Neuronal stem cell (in vitro differentiated cells): Measurements from ENCODE around the gene ZNF324.

Experiments
- DNase-seq: peaks from one replicate; pipeline ENCODE4 v3.0.0-alpha.2; 2013; ENCODE audit warnings: low spot score
- H2AFZ ChIP-seq: one replicate; pipeline ENCODE4 v1.6.1; 2013; ENCODE audit warnings: mild to moderate bottlenecking, low read length, inconsistent platforms
- H2AK5ac ChIP-seq: 2 replicates; pipeline ENCODE4 v1.6.1; 2013; ENCODE audit warnings: low read depth, mild to moderate bottlenecking, inconsistent platforms, low read length, moderate library complexity, mixed read lengths
- H2BK120ac ChIP-seq: 2 replicates; pipeline ENCODE4 v1.6.1; 2013; ENCODE audit warnings: low read depth, mild to moderate bottlenecking, inconsistent platforms, low read length, moderate library complexity, mixed read lengths
- H2BK12ac ChIP-seq: one replicate; pipeline ENCODE4 v1.6.1; 2013; ENCODE audit warnings: low read length, inconsistent platforms
- H2BK15ac ChIP-seq: 2 replicates; pipeline ENCODE4 v1.6.1; 2013; ENCODE audit warnings: mild to moderate bottlenecking, low read length, inconsistent platforms, mixed read lengths
- H2BK5ac ChIP-seq: one replicate; pipeline ENCODE4 v1.6.1; 2013; ENCODE audit warnings: inconsistent platforms, mild to moderate bottlenecking, low read length, moderate library complexity
- H3K14ac ChIP-seq: one replicate; pipeline ENCODE4 v1.6.1; 2013; ENCODE audit warnings: low read length, inconsistent platforms
- H3K18ac ChIP-seq: 2 replicates; pipeline ENCODE4 v1.6.1; 2013; ENCODE audit warnings: low read length, inconsistent platforms
- H3K23ac ChIP-seq: 2 replicates; pipeline ENCODE4 v1.6.1; 2013; ENCODE audit warnings: low read depth, mild to moderate bottlenecking, mixed read lengths, low read length, inconsistent platforms; ENCODE audit not compliant: poor library complexity
- H3K27ac ChIP-seq: replicated peaks from 3 replicates; pipeline ENCODE4 v1.5.1; 2013; ENCODE audit warnings: low read length, inconsistent platforms
- H3K27me3 ChIP-seq, 3 experiments: 2 replicates each; pipeline ENCODE4 v1.6.1; 2013; ENCODE audit warnings: low read length in 3 of 3, mild to moderate bottlenecking in 2 of 3, inconsistent platforms in 1 of 3, low read depth in 1 of 3, mixed read lengths in 1 of 3, moderate library complexity in 1 of 3; ENCODE audit not compliant: control insufficient read depth in 3 of 3, insufficient read depth in 3 of 3
- H3K36me3 ChIP-seq, 2 donors: replicated peaks in 1 of 2; 2 replicates each; pipeline ENCODE4 v1.6.1; 2013; ENCODE audit warnings: low read length in 2 of 2; ENCODE audit not compliant: control insufficient read depth in 2 of 2, insufficient read depth in 2 of 2
- H3K4ac ChIP-seq: 2 replicates; pipeline ENCODE4 v1.6.1; 2013; ENCODE audit warnings: inconsistent platforms, mild to moderate bottlenecking, low read length, moderate library complexity
- H3K4me1 ChIP-seq, 2 donors: 1 replicate in 1 of 2; 2 replicates in 1 of 2; pipeline ENCODE4 v1.6.1; 2013; ENCODE audit warnings: low read length in 2 of 2, low read depth in 1 of 2; ENCODE audit not compliant: control insufficient read depth in 2 of 2, insufficient read depth in 1 of 2
- H3K4me2 ChIP-seq: one replicate; pipeline ENCODE4 v1.6.1; 2013; ENCODE audit warnings: mild to moderate bottlenecking, low read length, inconsistent platforms; ENCODE audit not compliant: insufficient read depth, poor library complexity, severe bottlenecking
- H3K4me3 ChIP-seq, 2 donors: 2 replicates each; pipeline ENCODE4 v1.5.1; 2013; ENCODE audit warnings: low read length in 2 of 2, mild to moderate bottlenecking in 2 of 2, inconsistent platforms in 1 of 2, moderate library complexity in 1 of 2
- H3K79me1 ChIP-seq: one replicate; pipeline ENCODE4 v1.6.1; 2013; ENCODE audit warnings: low read depth, mild to moderate bottlenecking, inconsistent platforms, low read length, moderate library complexity
- H3K9ac ChIP-seq: one replicate; pipeline ENCODE4 v1.6.1; 2013; ENCODE audit warnings: mild to moderate bottlenecking, low read depth, low read length, inconsistent platforms; ENCODE audit not compliant: poor library complexity
- H3K9me3 ChIP-seq, 2 donors: replicated peaks in 1 of 2; 2 replicates each; pipeline versions ENCODE3 to v1.6.1; 2013; ENCODE audit warnings: low read length in 2 of 2, mild to moderate bottlenecking in 2 of 2, inconsistent platforms in 1 of 2, low read depth in 1 of 2, mixed read lengths in 1 of 2, moderate library complexity in 1 of 2; ENCODE audit not compliant: control insufficient read depth in 2 of 2, insufficient read depth in 1 of 2
- H4K8ac ChIP-seq: one replicate; pipeline ENCODE4 v1.6.1; 2013; ENCODE audit warnings: low read depth, mild to moderate bottlenecking, inconsistent platforms, low read length, moderate library complexity
- H4K91ac ChIP-seq: one replicate; pipeline ENCODE4 v1.6.1; 2013; ENCODE audit warnings: low read length, low read depth, mild to moderate bottlenecking, inconsistent platforms; ENCODE audit not compliant: poor library complexity
- whole genome bisulfite sequencing, 2 donors: extraction: QIAGEN DNeasy Blood & Tissue Kit; methylation state at CpG; one replicate each; pipeline ENCODE4 v1.1.7; 2013; ENCODE audit warnings: missing lambda C conversion rate in 2 of 2, mixed read lengths in 1 of 2; ENCODE audit not compliant: insufficient read length in 2 of 2, insufficient replicate concordance in 1 of 2; ENCODE audit errors: extremely low coverage in 2 of 2; 5-methylcytosine and 5-hydroxymethylcytosine counted together

Gene ZNF324

GRCh38 chr19:58476498-58477015 lies 9.7 kb downstream of the ZNF324 start:
- Histone ChIP-seq H2AK5ac (peak overlapping the region; percentile 23), H2AFZ (peak overlapping the region; percentile 90), H2BK12ac (peak overlapping the region; percentile 76), H3K4me1 (peaks cover 6 to 15% of the 10 kb centered on the region in 2 donors), H3K79me1 (no peaks in the 10 kb centered on the region), H2BK15ac (no peak overlapping the region), H4K91ac (no peak overlapping the region), H2BK5ac (peak overlapping the region; percentile 62), H3K27me3 (no peaks in the 10 kb centered on the region), H3K18ac (peak overlapping the region; percentile 86), H4K8ac (no peak overlapping the region), H2BK120ac (no peak overlapping the region), H3K4me2 (peak overlapping the region; percentile 92), H3K23ac (peak overlapping the region; percentile 68), H3K14ac (no peak overlapping the region), H3K27ac (peak overlapping the region; percentile 89), H3K9ac (peak overlapping the region; percentile 96), H3K36me3 (peaks cover 18 to 63% of the 10 kb centered on the region in 2 donors), H3K4ac (peak overlapping the region; percentile 46), H3K9me3 (no peaks in the 10 kb centered on the region), H3K4me3 (peak overlapping the region; percentile 72 to 87)
- WGBS, 2 donors, result no CpG with 5 or more reads among the region's 27 CpGs
- no peak for DNase-seq

- H2AFZ ChIP-seq, result no peak overlapping the region
- peak overlapping the region; percentile 23 for H2AK5ac ChIP-seq
- H3K27me3 ChIP-seq, result no peaks in the 10 kb centered on the region
- peak overlapping the region; percentile 5 for H3K23ac ChIP-seq
- H2BK15ac ChIP-seq, result peak overlapping the region; percentile 14
- H3K9ac ChIP-seq, result peak overlapping the region; percentile 38
- H2BK120ac ChIP-seq, result no peak overlapping the region
- WGBS, 2 donors, result no CpG with 5 or more reads among the region's 15 CpGs
- H3K4me2 ChIP-seq, result peak overlapping the region; percentile 92
- H3K9me3 ChIP-seq, result no peaks in the 10 kb centered on the region
- H3K27ac ChIP-seq, result no peak overlapping the region
- peak overlapping the region; percentile 62 for H2BK5ac ChIP-seq
- peaks cover 6 to 15% of the 10 kb centered on the region in 2 donors for H3K4me1 ChIP-seq
- H3K4ac ChIP-seq, result no peak overlapping the region
- no peak overlapping the region for H2BK12ac ChIP-seq
- no peaks in the 10 kb centered on the region for H3K79me1 ChIP-seq
- H4K91ac ChIP-seq, result no peak overlapping the region
- H3K36me3 ChIP-seq, result peaks cover 16 to 58% of the 10 kb centered on the region in 2 donors
- no peak overlapping the region for H4K8ac ChIP-seq
- H3K14ac ChIP-seq, result no peak overlapping the region
- peak overlapping the region; percentile 11 for H3K18ac ChIP-seq
- no peak for DNase-seq
- H3K4me3 ChIP-seq, result peak overlapping the region; percentile 10 to 72
Observed at GRCh38 chr19:58477130-58477529, 10.2 kb downstream of the ZNF324 start.

GRCh38 chr19:58477871-58478270 lies 11.0 kb downstream of the ZNF324 start:
- Histone ChIP-seq H3K4me1 (peaks cover 6 to 15% of the 10 kb centered on the region in 2 donors), H3K9ac (no peak overlapping the region), H2AK5ac (peak overlapping the region; percentile 23), H2BK120ac (no peak overlapping the region), H3K4me2 (no peak overlapping the region), H3K4ac (no peak overlapping the region), H3K27ac (no peak overlapping the region), H3K36me3 (peaks cover 11 to 51% of the 10 kb centered on the region in 2 donors), H2BK5ac (peak overlapping the region; percentile 31), H4K91ac (no peak overlapping the region), H3K27me3 (no peaks in the 10 kb centered on the region), H3K9me3 (no peaks in the 10 kb centered on the region), H3K4me3 (peak overlapping the region in 1 of 2 donors; percentile 72), H2BK12ac (no peak overlapping the region), H3K23ac (no peak overlapping the region), H3K79me1 (peaks cover 2% of the 10 kb centered on the region), H2BK15ac (no peak overlapping the region), H4K8ac (no peak overlapping the region), H3K18ac (no peak overlapping the region), H3K14ac (no peak overlapping the region), H2AFZ (no peak overlapping the region)
- no CpG with 5 or more reads among the region's 1 CpG for WGBS, 2 donors
- no peak for DNase-seq

GRCh38 chr19:58479303-58479702 lies 12.4 kb downstream of the ZNF324 start:
- no peak overlapping the region for H3K14ac ChIP-seq
- no peak overlapping the region for H2AK5ac ChIP-seq
- no peak overlapping the region for H3K4me3 ChIP-seq
- H2AFZ ChIP-seq, result no peak overlapping the region
- H3K4me2 ChIP-seq, result no peak overlapping the region
- no peak overlapping the region for H2BK5ac ChIP-seq
- no peak overlapping the region for H3K18ac ChIP-seq
- no peak overlapping the region for H4K8ac ChIP-seq
- H3K27me3 ChIP-seq, result no peaks in the 10 kb centered on the region
- H3K27ac ChIP-seq, result no peak overlapping the region
- no CpG with 5 or more reads among the region's 7 CpGs for WGBS, 2 donors
- H2BK15ac ChIP-seq, result no peak overlapping the region
- no peak overlapping the region for H3K4ac ChIP-seq
- H4K91ac ChIP-seq, result no peak overlapping the region
- no peak overlapping the region for H2BK12ac ChIP-seq
- no peak overlapping the region for H3K9ac ChIP-seq
- no peak overlapping the region for H3K23ac ChIP-seq
- H3K36me3 ChIP-seq, result peaks cover 11 to 39% of the 10 kb centered on the region in 2 donors
- H3K79me1 ChIP-seq, result peaks cover 2% of the 10 kb centered on the region
- no peak overlapping the region for H2BK120ac ChIP-seq
- H3K9me3 ChIP-seq, result no peaks in the 10 kb centered on the region
- H3K4me1 ChIP-seq, result peaks cover 6 to 15% of the 10 kb centered on the region in 2 donors
- DNase-seq, result no peak
